ENCODE measurements around the gene OLFML2B. TPM values are rescaled to one million over a fixed set of nuclear protein-coding genes. Genes with fewer than 3 reads are reported as not detected.

OLFML2B gene
- total and polyA plus RNA-seq, 7 experiments from 2014 or later = 0.07 to 0.47 (median 0.27) TPM; not detected in 2

DNA sequence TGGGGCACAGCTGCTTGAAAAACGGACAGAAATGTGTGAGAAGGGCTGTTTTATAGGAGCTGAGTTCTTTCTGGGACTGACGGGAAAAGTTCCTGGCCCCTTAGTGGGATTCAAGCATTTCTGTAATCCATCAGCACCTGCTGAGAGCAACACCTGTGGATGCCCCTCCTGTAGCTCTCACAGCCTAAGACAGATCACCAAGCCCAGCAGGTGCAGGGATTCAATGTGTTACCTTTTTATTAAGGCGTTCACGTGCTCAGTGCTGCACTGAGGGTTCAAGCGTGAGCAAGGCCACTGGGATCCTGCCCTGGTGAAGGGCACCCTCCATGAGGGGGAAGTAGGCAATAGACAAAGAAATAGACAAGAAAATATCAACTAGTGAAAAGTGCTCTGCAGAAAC is 14.9 kb downstream of the OLFML2B start:
- Histone ChIP-seq H3K9me3 (ENCODE audit: control insufficient read depth in 2 of 3, low read length in 3 of 3) (no peaks in the 10 kb centered on the region), H3K36me3 (ENCODE audit: control insufficient read depth in 2 of 3, insufficient read depth in 3 of 3, low read length in 3 of 3) (no peaks in the 10 kb centered on the region), H3K27ac (ENCODE audit: low read depth, low read length) (no peak overlapping the region), H3K27me3 (ENCODE audit: control insufficient read depth in 2 of 2, insufficient read depth in 2 of 2, low read length in 2 of 2) (no peaks in the 10 kb centered on the region), H3K4me1 (ENCODE audit: control insufficient read depth in 2 of 2, insufficient read depth in 2 of 2, low read length in 2 of 2) (no peaks in the 10 kb centered on the region), H3K4me3 (ENCODE audit: low read length) (no peak overlapping the region)
- intact Hi-C loops (cut with micrococcal nuclease) = no loop called here
- no peak overlapping the region for H3K4me3 Mint-ChIP-seq
- no peak overlapping the region for H3K27ac Mint-ChIP-seq
- ATAC-seq = no peak
- ChIA-PET CTCF (no interaction called here), POLR2A (no interaction called here)
- DNase-seq = no peak
- H3K27me3 Mint-ChIP-seq = peaks cover 0 to 6% (median 3%) of the 10 kb centered on the region in 5 donors
- peaks cover 0 to 5% (median 0%) of the 10 kb centered on the region in 5 donors for H3K36me3 Mint-ChIP-seq
- H3K4me1 Mint-ChIP-seq = peaks cover 4 to 17% (median 9%) of the 10 kb centered on the region in 7 donors
- peaks cover 0 to 11% (median 2%) of the 10 kb centered on the region in 11 donors for H3K9me3 Mint-ChIP-seq

DNA sequence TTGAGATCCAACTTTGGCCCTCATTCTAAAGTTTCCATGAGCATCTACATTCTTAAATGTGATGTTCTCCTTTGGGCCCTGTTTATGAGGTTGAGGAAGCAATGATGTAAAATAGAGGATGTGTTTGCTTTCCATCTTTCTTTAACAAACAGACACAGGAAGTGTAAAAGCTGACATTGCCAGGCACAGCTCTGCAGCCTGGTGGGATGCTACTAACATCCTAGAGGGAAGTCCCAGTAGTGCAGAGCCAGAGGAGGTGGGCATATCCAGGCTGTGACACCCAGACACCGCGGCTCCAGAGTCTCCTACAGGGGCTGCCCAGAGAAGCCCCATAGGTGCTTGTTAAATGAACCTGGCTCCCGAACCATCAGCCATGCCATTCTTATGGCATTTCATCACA is 16.2 kb downstream of the OLFML2B start:
- no peak for DNase-seq
- no peak overlapping the region for H3K4me3 Mint-ChIP-seq
- ChIA-PET POLR2A (no interaction called here), CTCF (no interaction called here)
- H3K36me3 ChIP-seq (ENCODE audit: control insufficient read depth in 2 of 3, insufficient read depth in 3 of 3, low read length in 3 of 3) = no peaks in the 10 kb centered on the region
- no peak for ATAC-seq
- intact Hi-C loops (cut with micrococcal nuclease) = no loop called here
- no peaks in the 10 kb centered on the region for H3K27me3 ChIP-seq (ENCODE audit: control insufficient read depth in 2 of 2, insufficient read depth in 2 of 2, low read length in 2 of 2)
- no peak overlapping the region for H3K27ac ChIP-seq (ENCODE audit: low read depth, low read length)
- no peak overlapping the region for H3K27ac Mint-ChIP-seq
- peaks cover 4 to 21% (median 11%) of the 10 kb centered on the region in 7 donors for H3K4me1 Mint-ChIP-seq
- no peak overlapping the region for H3K4me3 ChIP-seq (ENCODE audit: low read length)
- H3K9me3 Mint-ChIP-seq = peaks cover 0 to 2% (median 0%) of the 10 kb centered on the region in 11 donors
- no peaks in the 10 kb centered on the region for H3K9me3 ChIP-seq (ENCODE audit: control insufficient read depth in 2 of 3, low read length in 3 of 3)
- peaks cover 0 to 5% (median 0%) of the 10 kb centered on the region in 5 donors for H3K36me3 Mint-ChIP-seq
- no peaks in the 10 kb centered on the region for H3K4me1 ChIP-seq (ENCODE audit: control insufficient read depth in 2 of 2, insufficient read depth in 2 of 2, low read length in 2 of 2)
- peaks cover 0 to 9% (median 4%) of the 10 kb centered on the region in 5 donors for H3K27me3 Mint-ChIP-seq

DNA sequence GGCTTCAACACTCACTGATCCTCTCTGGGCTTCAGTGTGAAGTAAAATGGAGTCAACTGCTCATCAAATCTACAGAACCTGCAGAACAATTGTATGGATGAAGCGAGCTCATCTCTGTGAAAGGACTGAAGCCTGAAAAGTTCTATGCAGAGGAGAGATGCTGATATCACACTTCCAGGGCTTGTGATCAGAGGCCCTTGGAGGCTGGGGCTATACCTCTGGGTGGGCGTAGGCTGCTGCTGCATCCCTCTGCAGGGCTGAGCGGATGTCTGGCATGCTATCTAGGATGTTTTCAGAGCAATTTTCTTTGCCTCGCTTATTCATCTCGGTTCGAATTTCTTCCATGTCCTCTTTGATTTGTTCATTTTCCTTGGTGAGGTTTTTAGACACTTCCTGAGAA is 17.6 kb downstream of the OLFML2B start:
- Histone ChIP-seq H3K4me1 (ENCODE audit: control insufficient read depth in 2 of 2, insufficient read depth in 2 of 2, low read length in 2 of 2) (no peaks in the 10 kb centered on the region), H3K9me3 (ENCODE audit: control insufficient read depth in 2 of 3, low read length in 3 of 3) (no peaks in the 10 kb centered on the region), H3K36me3 (ENCODE audit: control insufficient read depth in 2 of 3, insufficient read depth in 3 of 3, low read length in 3 of 3) (no peaks in the 10 kb centered on the region), H3K27ac (ENCODE audit: low read depth, low read length) (no peak overlapping the region), H3K27me3 (ENCODE audit: control insufficient read depth in 2 of 2, insufficient read depth in 2 of 2, low read length in 2 of 2) (no peaks in the 10 kb centered on the region), H3K4me3 (ENCODE audit: low read length) (no peak overlapping the region)
- H3K4me3 Mint-ChIP-seq = no peak overlapping the region
- H3K9me3 Mint-ChIP-seq = peaks cover 0 to 2% (median 0%) of the 10 kb centered on the region in 11 donors
- peaks cover 0 to 9% (median 4%) of the 10 kb centered on the region in 5 donors for H3K27me3 Mint-ChIP-seq
- ChIA-PET CTCF (no interaction called here), POLR2A (no interaction called here)
- peak overlapping the region in 1 of 9 donors; percentile 53 for H3K27ac Mint-ChIP-seq
- DNase-seq = no peak
- no peak for ATAC-seq
- intact Hi-C loops (cut with micrococcal nuclease) = no loop called here
- H3K4me1 Mint-ChIP-seq = peaks cover 4 to 21% (median 11%) of the 10 kb centered on the region in 7 donors
- H3K36me3 Mint-ChIP-seq = peaks cover 0 to 5% (median 0%) of the 10 kb centered on the region in 5 donors

DNA sequence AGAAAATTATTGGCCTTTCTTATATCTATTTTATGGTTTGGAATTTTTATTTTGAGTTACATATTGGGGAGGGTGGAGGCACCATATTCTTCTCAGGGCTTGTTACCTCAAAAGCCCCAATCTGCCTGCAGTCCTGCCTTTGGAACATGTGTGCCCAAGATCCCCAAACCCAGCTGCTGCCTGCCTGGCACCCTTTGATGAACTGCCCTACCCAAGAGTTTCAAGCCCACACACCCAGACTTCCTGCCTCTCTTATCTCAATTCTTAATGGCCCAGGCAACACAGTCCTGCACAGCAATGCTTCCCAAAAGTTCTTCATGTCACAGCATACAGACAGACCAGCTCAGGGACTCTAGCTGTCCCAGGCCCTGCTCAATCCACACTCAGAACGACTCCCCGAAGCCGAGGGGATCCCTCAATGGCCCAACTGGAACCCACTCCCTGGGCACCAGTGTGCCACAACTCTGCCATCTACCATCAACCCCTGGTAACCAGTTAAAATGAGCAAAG is 19.2 kb downstream of the OLFML2B start:
- Mint-ChIP-seq H3K36me3 (peaks cover 0 to 5% (median 0%) of the 10 kb centered on the region in 5 donors), H3K9me3 (peaks cover 0 to 2% (median 0%) of the 10 kb centered on the region in 11 donors), H3K4me1 (peaks cover 4 to 21% (median 11%) of the 10 kb centered on the region in 7 donors), H3K27me3 (peaks cover 0 to 6% (median 4%) of the 10 kb centered on the region in 5 donors), H3K4me3 (no peak overlapping the region), H3K27ac (peak overlapping the region in 2 of 9 donors; percentile 37 to 43)
- POLR2A ChIA-PET = no interaction called here
- no peak overlapping the region for H3K27ac ChIP-seq (ENCODE audit: low read depth, low read length)
- H3K9me3 ChIP-seq (ENCODE audit: control insufficient read depth in 2 of 3, low read length in 3 of 3) = no peaks in the 10 kb centered on the region
- ATAC-seq = no peak
- intact Hi-C loops (cut with micrococcal nuclease) = no loop called here
- CTCF ChIA-PET = no interaction called here
- H3K36me3 ChIP-seq (ENCODE audit: control insufficient read depth in 2 of 3, insufficient read depth in 3 of 3, low read length in 3 of 3) = no peaks in the 10 kb centered on the region
- DNase-seq = no peak
- H3K4me1 ChIP-seq (ENCODE audit: control insufficient read depth in 2 of 2, insufficient read depth in 2 of 2, low read length in 2 of 2) = no peaks in the 10 kb centered on the region
- no peak overlapping the region for H3K4me3 ChIP-seq (ENCODE audit: low read length)
- no peaks in the 10 kb centered on the region for H3K27me3 ChIP-seq (ENCODE audit: control insufficient read depth in 2 of 2, insufficient read depth in 2 of 2, low read length in 2 of 2)

GRCh38 chr1:162003830-162004215 is 19.8 kb downstream of the OLFML2B start:
- Mint-ChIP-seq H3K9me3 (peaks cover 0 to 2% (median 0%) of the 10 kb centered on the region in 11 donors), H3K27me3 (peaks cover 0 to 6% (median 3%) of the 10 kb centered on the region in 5 donors), H3K4me1 (peaks cover 4 to 21% (median 11%) of the 10 kb centered on the region in 7 donors), H3K27ac (no peak overlapping the region), H3K4me3 (no peak overlapping the region), H3K36me3 (peaks cover 0 to 5% (median 0%) of the 10 kb centered on the region in 5 donors)
- ChIA-PET POLR2A (no interaction called here), CTCF (no interaction called here)
- DNase-seq (no peak), ATAC-seq (peak; percentile 70)
- H3K9me3 ChIP-seq (ENCODE audit: control insufficient read depth in 2 of 3, low read length in 3 of 3) = no peaks in the 10 kb centered on the region
- H3K4me3 ChIP-seq (ENCODE audit: low read length) = no peak overlapping the region
- intact Hi-C loops (cut with micrococcal nuclease) = no loop called here
- no peaks in the 10 kb centered on the region for H3K27me3 ChIP-seq (ENCODE audit: control insufficient read depth in 2 of 2, insufficient read depth in 2 of 2, low read length in 2 of 2)
- H3K36me3 ChIP-seq (ENCODE audit: control insufficient read depth in 2 of 3, insufficient read depth in 3 of 3, low read length in 3 of 3) = no peaks in the 10 kb centered on the region
- H3K4me1 ChIP-seq (ENCODE audit: control insufficient read depth in 2 of 2, insufficient read depth in 2 of 2, low read length in 2 of 2) = no peaks in the 10 kb centered on the region
- no peak overlapping the region for H3K27ac ChIP-seq (ENCODE audit: low read depth, low read length)

DNA sequence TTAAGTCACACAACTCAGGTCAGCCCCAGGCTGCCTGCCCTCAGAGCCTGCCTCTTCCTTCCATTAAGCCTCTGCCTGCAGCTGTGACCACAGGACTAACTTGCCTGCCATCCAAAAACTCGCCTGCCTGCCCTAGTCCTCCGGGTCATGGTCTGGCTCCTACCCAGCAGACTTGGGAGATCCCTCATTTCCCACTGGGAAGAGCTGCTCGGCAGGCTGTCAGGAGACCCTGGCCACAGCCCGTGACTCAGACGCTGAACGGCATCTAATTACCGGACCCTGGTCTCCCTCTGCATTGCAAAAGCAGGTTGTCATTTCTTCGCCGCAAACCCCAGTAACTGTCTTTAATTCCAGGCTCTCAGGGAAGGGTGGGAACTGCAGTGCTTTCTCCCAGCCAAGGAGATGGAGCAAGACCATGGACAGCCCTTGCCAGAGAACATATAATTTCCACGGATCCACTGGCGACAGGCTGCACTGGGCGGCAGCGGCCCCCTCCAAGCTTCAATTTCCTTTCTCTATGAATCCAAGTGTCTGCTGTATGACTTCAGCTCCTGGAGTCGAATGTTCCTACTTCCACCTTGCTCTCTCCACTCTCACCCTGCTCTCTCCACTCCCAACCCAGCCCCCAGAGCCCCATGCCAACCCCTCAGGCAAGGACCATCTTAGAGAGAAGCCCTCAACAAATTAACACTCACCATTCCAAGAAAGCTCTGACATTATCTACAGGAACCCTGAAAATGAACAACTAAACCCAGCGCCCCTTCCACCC is 20.4 kb downstream of the OLFML2B start:
- Histone ChIP-seq H3K9me3 (ENCODE audit: control insufficient read depth in 2 of 3, low read length in 3 of 3) (no peaks in the 10 kb centered on the region), H3K4me3 (ENCODE audit: low read length) (no peak overlapping the region), H3K4me1 (ENCODE audit: control insufficient read depth in 2 of 2, insufficient read depth in 2 of 2, low read length in 2 of 2) (no peaks in the 10 kb centered on the region), H3K27me3 (ENCODE audit: control insufficient read depth in 2 of 2, insufficient read depth in 2 of 2, low read length in 2 of 2) (no peaks in the 10 kb centered on the region), H3K36me3 (ENCODE audit: control insufficient read depth in 2 of 3, insufficient read depth in 3 of 3, low read length in 3 of 3) (no peaks in the 10 kb centered on the region), H3K27ac (ENCODE audit: low read depth, low read length) (no peak overlapping the region)
- peaks cover 0 to 5% (median 0%) of the 10 kb centered on the region in 5 donors for H3K36me3 Mint-ChIP-seq
- peaks cover 0 to 6% (median 3%) of the 10 kb centered on the region in 5 donors for H3K27me3 Mint-ChIP-seq
- peaks cover 0 to 2% (median 0%) of the 10 kb centered on the region in 11 donors for H3K9me3 Mint-ChIP-seq
- POLR2A ChIA-PET = no interaction called here
- DNase-seq = no peak
- H3K4me3 Mint-ChIP-seq = no peak overlapping the region
- peak overlapping the region in 3 of 9 donors; percentile 30 to 76 (median 42) for H3K27ac Mint-ChIP-seq
- H3K4me1 Mint-ChIP-seq = peaks cover 4 to 21% (median 11%) of the 10 kb centered on the region in 7 donors
- CTCF ChIA-PET = no interaction called here
- intact Hi-C loops (cut with micrococcal nuclease) = no loop called here
- ATAC-seq = no peak
